Stimulated activated CD8-positive, alpha-beta memory T cell treated with anti-CD3 and anti-CD28 coated beads, Interleukin-12 subunit alpha, Interleukin-12 subunit beta, amount 100 ng/mL, for 1 hour (primary cell): ENCODE measurements around the gene TMEM91.
"Not testable (repeated sequence)": the region's sequence is repeated elsewhere in the genome, so short reads cannot be mapped to it uniquely, and the experiment has no call there.

Experiments used
- DNase-seq: peaks from one replicate; pipeline ENCODE4 v3.0.0-alpha.2; 2020; ENCODE audit warnings: low read depth

The TMEM91 gene

GRCh38 chr19:41376241-41376997, at the start of gene TMEM91:
TSS of gene TMEM91 (plus strand) at chr19:41376533. CDS start at chr19:41378310, 1,777 bp downstream.
- DNase-seq: no peak

DNA sequence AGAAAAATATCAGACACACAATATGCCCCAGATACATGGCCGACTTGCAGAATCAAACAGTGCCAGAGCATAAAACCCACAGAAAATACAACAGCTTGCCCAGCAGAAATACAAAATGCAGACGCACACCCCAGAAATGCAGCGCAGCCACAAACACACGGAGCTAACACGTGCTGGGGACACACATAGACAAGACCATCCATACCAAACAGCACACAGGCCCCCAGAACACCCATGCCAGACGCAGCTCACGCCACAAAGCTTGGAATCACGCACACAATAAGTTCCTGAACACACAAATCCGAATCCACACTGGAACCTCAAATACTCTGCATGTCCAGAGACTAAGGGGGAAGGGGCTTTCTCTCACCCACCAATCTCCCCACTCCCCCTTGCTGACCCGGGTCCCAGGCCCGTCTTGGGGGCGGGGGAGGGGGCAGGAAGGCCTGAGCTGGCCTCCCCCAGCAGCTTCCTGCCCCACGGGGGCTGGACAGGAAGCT, 49.2 kb upstream of the TMEM91 start:
- no peak for DNase-seq

- DNase-seq: peak; percentile 67
These were observed 48.7 kb upstream of the TMEM91 start for GRCh38 chr19:41327576-41328156.

GRCh38 chr19:41328157-41328841, 48.0 kb upstream of the TMEM91 start:
- no peak for DNase-seq

DNA sequence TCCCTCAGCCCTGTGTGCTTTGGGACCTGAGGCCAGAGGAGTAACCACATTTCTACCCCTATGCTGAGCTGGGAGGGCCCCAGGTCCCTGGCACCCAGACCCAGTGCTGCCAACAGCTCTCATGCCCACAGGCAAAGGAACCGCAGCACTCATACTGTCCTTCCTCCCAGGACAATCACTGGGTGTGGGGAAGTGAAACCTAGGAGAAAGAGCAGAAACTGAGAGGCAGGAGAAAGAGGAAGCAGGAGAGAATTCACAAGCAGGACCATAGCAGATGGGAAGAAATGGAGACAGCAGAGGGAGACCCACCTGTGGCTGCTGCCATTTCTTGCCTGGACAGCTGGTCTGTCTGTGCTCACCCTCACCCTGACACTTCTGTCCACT, 47.5 kb upstream of the TMEM91 start:
- no peak for DNase-seq

- no peak for DNase-seq
These were observed 45.9 kb upstream of the TMEM91 start for GRCh38 chr19:41330481-41330880.

- no peak for DNase-seq
These were observed 45.2 kb upstream of the TMEM91 start for GRCh38 chr19:41330946-41331678.

DNA sequence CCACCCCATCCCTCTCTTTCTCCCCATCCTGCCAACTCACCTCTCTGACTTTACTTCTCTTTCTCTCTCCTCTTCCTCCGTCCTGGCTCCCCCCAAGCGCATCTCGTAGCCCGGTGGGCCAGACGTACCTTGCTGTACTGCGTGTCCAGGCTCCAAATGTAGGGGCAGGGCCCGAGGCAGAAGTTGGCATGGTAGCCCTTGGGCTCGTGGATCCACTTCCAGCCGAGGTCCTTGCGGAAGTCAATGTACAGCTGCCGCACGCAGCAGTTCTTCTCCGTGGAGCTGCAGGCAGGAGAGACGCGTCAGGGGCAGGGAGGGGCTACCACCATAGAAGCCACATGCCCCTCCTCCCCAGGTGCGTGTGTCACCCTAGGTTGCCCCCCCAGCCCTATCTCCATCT, 44.3 kb upstream of the TMEM91 start:
- DNase-seq: no peak

DNA sequence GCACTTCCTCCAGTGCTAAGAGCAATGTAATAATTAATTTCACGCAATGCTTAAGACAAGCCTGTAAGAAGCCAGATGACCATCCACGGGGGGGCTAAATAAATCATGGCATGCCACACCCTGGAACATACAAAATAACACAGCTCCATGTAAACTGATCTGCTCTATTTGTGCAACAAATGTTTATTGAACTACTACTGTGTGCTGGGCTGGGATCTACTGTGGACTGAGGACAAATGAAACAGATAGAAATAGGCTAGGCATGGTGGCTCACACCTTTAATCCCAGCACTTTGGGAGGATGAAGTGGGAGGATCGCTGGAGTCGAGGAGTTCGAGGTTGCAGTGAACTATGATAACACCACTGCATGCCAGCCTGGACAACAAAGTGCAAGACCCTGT, 43.9 kb upstream of the TMEM91 start:
- DNase-seq: no peak

GRCh38 chr19:41334793-41335192, 41.5 kb upstream of the TMEM91 start:
- no peak for DNase-seq

- DNase-seq: no peak
These were observed 40.9 kb upstream of the TMEM91 start for GRCh38 chr19:41335467-41335866.

GRCh38 chr19:41339936-41340335, 36.4 kb upstream of the TMEM91 start:
- no peak for DNase-seq

DNA sequence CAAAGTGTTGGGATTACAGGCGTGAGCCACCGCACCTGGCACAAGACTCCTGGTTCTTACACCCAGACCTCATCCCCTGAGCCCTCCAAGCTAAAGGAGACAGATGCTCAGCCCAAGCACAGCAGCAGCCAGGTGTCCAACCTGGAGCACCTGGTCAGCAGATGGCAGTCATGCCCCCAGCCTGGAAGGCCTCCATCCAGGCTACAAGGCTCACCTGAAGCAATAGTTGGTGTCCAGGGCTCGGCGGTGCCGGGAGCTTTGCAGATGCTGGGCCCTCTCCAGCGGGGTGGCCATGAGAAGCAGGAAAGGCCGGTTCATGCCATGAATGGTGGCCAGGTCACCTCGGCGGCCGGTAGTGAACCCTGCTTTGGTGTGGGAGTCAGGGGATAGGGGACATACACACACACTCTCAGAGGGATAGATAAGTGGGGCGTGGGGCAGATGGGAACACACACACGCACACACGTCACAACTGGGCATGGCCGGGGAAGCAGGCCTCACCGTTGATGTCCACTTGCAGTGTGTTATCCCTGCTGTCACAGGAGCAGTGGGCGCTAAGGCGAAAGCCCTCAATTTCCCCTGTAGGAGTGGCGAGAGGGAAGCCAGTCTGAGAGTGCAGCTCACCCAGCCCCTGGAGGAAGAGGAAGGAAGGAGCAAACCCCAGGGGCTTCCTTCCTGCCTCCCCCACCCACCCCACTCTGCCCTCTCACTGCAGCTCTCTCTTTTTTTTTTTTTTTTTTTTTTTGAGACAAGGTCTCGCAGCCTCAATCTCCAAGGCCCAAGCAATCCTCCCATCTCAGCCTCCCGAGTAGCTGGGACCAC, 34.5 kb upstream of the TMEM91 start:
- no peak for DNase-seq

- no peak for DNase-seq
These were observed 32.2 kb upstream of the TMEM91 start for GRCh38 chr19:41344162-41344561.

- DNase-seq: not testable (repeated sequence)
These were observed 29.4 kb upstream of the TMEM91 start for GRCh38 chr19:41346916-41347315.

DNA sequence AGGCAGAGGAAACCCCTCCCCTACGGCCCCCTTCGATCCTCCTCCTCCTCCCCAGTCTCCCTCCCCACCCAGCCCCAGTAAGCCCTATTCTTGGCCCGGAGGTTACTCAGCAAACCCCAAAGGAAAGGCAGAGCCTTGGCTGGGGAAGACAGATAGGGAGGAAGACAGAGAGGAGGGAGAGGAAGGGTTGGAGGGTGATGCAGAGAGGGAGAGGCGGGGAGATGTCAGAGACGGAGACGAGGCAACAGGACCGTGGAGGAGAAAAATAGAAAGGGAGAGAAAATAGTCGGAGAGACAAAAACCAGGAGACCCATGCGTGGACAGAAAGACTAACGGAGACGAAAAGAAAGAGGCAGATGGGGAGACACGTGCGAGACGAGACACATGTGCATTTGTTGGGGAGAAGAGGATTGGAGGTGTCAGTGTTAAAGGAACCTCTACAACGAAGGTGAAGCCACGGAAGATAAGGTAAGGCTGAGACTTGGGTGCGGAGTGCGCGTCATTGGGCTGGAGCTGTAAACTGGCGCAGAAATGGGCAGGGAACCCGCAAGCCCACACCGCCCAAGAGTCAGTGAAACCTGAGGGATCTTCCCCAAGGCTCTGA, 25.5 kb upstream of the TMEM91 start:
- DNase-seq: no peak

DNA sequence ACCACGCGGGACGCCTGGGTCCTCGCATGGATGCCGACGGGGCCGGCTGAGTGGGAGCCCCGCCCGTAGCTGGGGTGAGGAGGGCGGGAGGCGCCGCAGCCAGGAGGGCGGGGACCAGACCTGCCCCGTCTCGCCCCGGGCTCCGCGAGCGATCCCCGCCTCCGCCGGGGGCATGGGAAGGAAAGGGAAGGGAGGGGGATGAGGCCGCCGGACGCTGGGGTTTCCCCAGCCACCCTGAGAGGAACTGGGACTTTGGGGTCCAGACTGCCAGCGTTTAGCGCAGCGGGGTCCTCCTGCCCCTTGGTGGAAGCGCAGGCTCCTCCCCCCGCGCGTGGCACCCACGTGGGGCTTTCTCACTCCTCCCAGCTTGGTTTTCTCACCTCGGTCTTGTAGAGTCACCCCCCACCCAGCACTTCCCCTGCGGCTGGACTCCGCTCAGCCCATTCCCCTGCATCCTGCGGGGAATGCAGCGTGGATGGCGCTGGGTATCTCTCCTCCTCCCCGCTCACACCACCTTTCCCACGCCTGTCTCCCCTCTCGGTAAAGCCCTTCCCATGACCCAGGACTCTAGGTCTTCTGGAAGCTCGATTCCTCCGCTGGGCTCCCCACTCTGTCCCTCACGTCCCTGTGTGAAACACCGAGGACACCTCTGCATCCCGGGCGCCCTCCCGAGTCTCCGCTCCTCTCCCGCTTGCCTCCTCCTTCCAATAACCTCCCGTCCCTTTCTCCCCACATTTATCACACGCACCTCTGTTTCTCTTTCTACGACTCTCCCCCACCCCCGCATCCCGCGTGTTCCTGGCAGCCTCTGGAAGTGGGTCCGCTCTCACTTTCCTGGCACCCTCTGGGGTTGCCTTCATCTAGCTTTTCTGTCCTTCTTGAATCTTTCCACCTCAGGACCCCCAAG, 24.7 kb upstream of the TMEM91 start:
- DNase-seq: peak; percentile 66

GRCh38 chr19:41352279-41352608, 24.1 kb upstream of the TMEM91 start:
- no peak for DNase-seq

DNA sequence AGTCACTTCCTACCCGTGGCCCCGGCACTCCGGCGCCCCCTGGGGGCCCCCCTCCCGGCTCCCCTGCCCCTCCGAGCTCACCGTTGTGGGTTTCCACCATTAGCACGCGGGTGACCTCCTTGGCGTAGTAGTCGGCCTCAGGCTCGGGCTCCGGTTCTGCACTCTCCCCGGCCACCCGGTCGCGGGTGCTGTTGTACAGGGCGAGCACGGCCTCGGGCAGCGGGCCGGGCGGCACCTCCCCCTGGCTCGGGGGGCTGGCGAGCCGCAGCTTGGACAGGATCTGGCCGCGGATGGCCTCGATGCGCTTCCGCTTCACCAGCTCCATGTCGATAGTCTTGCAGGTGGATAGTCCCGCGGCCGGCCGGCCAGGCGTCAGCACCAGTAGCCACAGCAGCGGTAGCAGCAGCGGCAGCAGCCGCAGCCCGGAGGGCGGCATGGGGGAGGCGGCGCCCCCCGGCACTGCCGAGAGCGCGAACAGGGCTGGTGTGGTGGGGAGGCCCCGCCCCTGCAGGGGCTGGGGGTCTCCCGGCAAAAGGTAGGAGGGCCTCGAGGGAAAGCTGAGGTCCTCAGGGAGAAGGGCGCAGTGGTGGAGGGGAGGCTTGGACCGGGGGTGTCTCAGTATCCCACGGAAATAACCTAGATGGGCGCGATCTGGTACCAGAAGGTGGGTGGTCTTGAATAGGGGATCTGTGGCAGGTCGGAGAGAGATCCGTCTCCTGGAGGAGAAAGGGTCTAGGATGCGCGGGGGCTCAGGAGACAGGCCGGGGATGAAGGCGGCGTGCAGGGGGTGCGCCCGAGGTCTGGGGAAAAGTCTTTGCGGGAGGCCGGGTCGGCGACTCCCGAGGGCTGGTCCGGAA, 23.5 kb upstream of the TMEM91 start:
- peak; percentile 66 for DNase-seq
